HCT116 (cell line): ENCODE measurements around the gene RTL1. TPM values are rescaled to one million over a fixed set of nuclear protein-coding genes. Genes with fewer than 3 reads are reported as not detected.

Experiments
- ATAC-seq: fragments of 200-7000 bp; cut with Tn5 transposase; 2 replicates; pipeline ENCODE4 v1.9.1; 2020; ENCODE audit warnings: mild to moderate bottlenecking, moderate library complexity
- BruUV-seq: library from RNA; stranded (reverse); fragments of 400-500 nt; replicated peaks from 2 replicates; lab custom pipeline; 2021; lab: Mats Ljungman, UMichigan
- CTCF ChIA-PET: fragments of 300-600 bp; sonication (Branson Sonifier 250); formaldehyde crosslinking; loops from one replicate; lab custom pipeline; 2021; ENCODE audit warnings: antibody characterized with exemption; lab: Charles Lee
- POLR2A ChIA-PET: fragments of 300-600, 350-600 bp; sonication (Branson Sonifier 250); formaldehyde crosslinking; loops from one replicate; lab custom pipeline; 2021; ENCODE audit warnings: antibody characterized with exemption; lab: Charles Lee
- RAD21 ChIA-PET, 2 experiments: fragments of 300-600 bp; sonication (Branson Sonifier 250); formaldehyde crosslinking; loops; one replicate each; lab custom pipeline; 2023; ENCODE audit warnings: low total read pairs in 2 of 2; ENCODE audit not compliant: uncharacterized antibody in 2 of 2, unreplicated experiment in 2 of 2, low non-redundant PET in 1 of 2; lab: Charles Lee
- DNase-seq: peaks from one replicate; pipeline ENCODE4 v3.0.0-alpha.2; 2010; ENCODE audit warnings: low read depth, low spot score
- H2AFZ ChIP-seq: fragments of 200-600 bp; shearing (Covaris generic), sonication (generic); 2 replicates; pipeline ENCODE4 v1.6.1; 2017; ENCODE audit warnings: low read depth, mixed run types, mixed read lengths, antibody characterized with exemption, low read length; ENCODE audit not compliant: poor library complexity, severe bottlenecking
- H3K27ac ChIP-seq: 2 replicates; pipeline ENCODE4 v1.5.1; 2012; ENCODE audit warnings: low read depth, low read length
- H3K27me3 ChIP-seq: fragments of 200-600 bp; sonication (generic); 2 replicates; pipeline ENCODE4 v1.6.1; 2016; ENCODE audit warnings: mixed run types, low read length, mixed read lengths; ENCODE audit not compliant: insufficient read depth
- H3K36me3 ChIP-seq, 2 experiments: fragments of 200-500 bp in 1 of 2; fragments of 200-600 bp in 1 of 2; sonication (Bioruptor generic) in 1 of 2; sonication (generic) in 1 of 2; 2 replicates each; pipeline versions ENCODE4 v1.5.1 to v1.6.1; 2014 to 2016; ENCODE audit warnings: low read length in 2 of 2, inconsistent platforms in 1 of 2, mixed read lengths in 1 of 2, mixed run types in 1 of 2; ENCODE audit not compliant: insufficient read depth in 2 of 2, control insufficient read depth in 1 of 2
- H3K4me1 ChIP-seq, 2 experiments: fragments of 200-600 bp in 1 of 2; sonication (generic) in 1 of 2; 2 replicates each; pipeline versions ENCODE4 v1.5.1 to v1.6.1; 2012 to 2017; ENCODE audit warnings: low read length in 2 of 2, inconsistent platforms in 1 of 2, mild to moderate bottlenecking in 1 of 2, mixed read lengths in 1 of 2, mixed run types in 1 of 2, moderate library complexity in 1 of 2; ENCODE audit not compliant: insufficient read depth in 2 of 2, control insufficient read depth in 1 of 2
- H3K4me2 ChIP-seq: fragments of 200-600 bp; sonication (generic); 2 replicates; pipeline ENCODE4 v1.6.1; 2017; ENCODE audit warnings: mixed run types, low read length, mixed read lengths
- H3K4me3 ChIP-seq, 2 experiments: fragments of 200-600 bp in 1 of 2; sonication (generic) in 1 of 2; replicated peaks in 1 of 2; 2 replicates each; pipeline ENCODE4 v1.5.1; 2011 to 2016; ENCODE audit warnings: low read length in 2 of 2, control low read depth in 1 of 2, low read depth in 1 of 2, mild to moderate bottlenecking in 1 of 2, mixed read lengths in 1 of 2, mixed run types in 1 of 2
- H3K79me2 ChIP-seq: fragments of 200-600 bp; sonication (generic); 2 replicates; pipeline ENCODE4 v1.6.1; 2017; ENCODE audit warnings: mild to moderate bottlenecking, mixed run types, low read length, moderate library complexity, mixed read lengths; ENCODE audit not compliant: insufficient read depth
- H3K9ac ChIP-seq: fragments of 200-600 bp; sonication (generic); 2 replicates; pipeline ENCODE4 v1.6.1; 2016; ENCODE audit warnings: low read length, mixed read lengths
- H3K9me2 ChIP-seq: fragments of 200-600 bp; sonication (generic), shearing (Covaris generic); 2 replicates; pipeline ENCODE4 v1.6.1; 2017; ENCODE audit warnings: mixed run types, mild to moderate bottlenecking, moderate library complexity; ENCODE audit not compliant: insufficient read depth
- H3K9me3 ChIP-seq, 2 experiments: fragments of 200-500 bp in 1 of 2; fragments of 200-600 bp in 1 of 2; sonication (Bioruptor generic) in 1 of 2; sonication (generic) in 1 of 2; 2 replicates each; pipeline ENCODE4 v1.6.1; 2014 to 2017; ENCODE audit warnings: low read length in 2 of 2, mixed read lengths in 2 of 2, inconsistent platforms in 1 of 2, low read depth in 1 of 2, mild to moderate bottlenecking in 1 of 2, mixed run types in 1 of 2, moderate library complexity in 1 of 2; ENCODE audit not compliant: control insufficient read depth in 1 of 2, insufficient read depth in 1 of 2
- H4K20me1 ChIP-seq: fragments of 200-600 bp; sonication (generic), shearing (Covaris generic); 2 replicates; pipeline ENCODE4 v1.6.1; 2017; ENCODE audit warnings: mixed run types, mild to moderate bottlenecking, moderate library complexity; ENCODE audit not compliant: insufficient read depth
- CEBPB ChIP-seq: IDR thresholded peaks from 2 replicates; pipeline ENCODE4 v1.6.1; 2012; ENCODE audit warnings: low read depth
- EGR1 ChIP-seq: IDR thresholded peaks from 2 replicates; pipeline ENCODE4 v1.6.1; 2012; ENCODE audit warnings: low read depth
- EZH2phosphoT487 ChIP-seq: fragments of 200-600 bp; IDR thresholded peaks from 2 replicates; pipeline ENCODE4 v1.6.1; 2018; ENCODE audit warnings: antibody characterized with exemption, borderline replicate concordance
- MAX ChIP-seq: IDR thresholded peaks from 2 replicates; pipeline ENCODE4 v1.6.1; 2012
- POLR2AphosphoS5 ChIP-seq: IDR thresholded peaks from 2 replicates; pipeline ENCODE4 v1.6.1; 2011; ENCODE audit warnings: mild to moderate bottlenecking, low read depth, low read length, moderate library complexity
- REST ChIP-seq: IDR thresholded peaks from 2 replicates; pipeline ENCODE4 v1.6.1; 2012; ENCODE audit warnings: low read depth
- TCF7L2 ChIP-seq: IDR thresholded peaks from 2 replicates; pipeline ENCODE4 v1.7.0; 2011; ENCODE audit warnings: borderline replicate concordance, inconsistent platforms; ENCODE audit not compliant: insufficient read depth, insufficient read length; ENCODE audit errors: extremely low read depth
- ZBTB33 ChIP-seq: IDR thresholded peaks from 2 replicates; pipeline ENCODE4 v1.6.1; 2011; ENCODE audit warnings: mild to moderate bottlenecking, low read length, moderate library complexity; ENCODE audit not compliant: insufficient replicate concordance; ENCODE audit errors: extremely low read depth
- ZFX ChIP-seq: fragments of 450-650 bp; IDR thresholded peaks from 2 replicates; pipeline ENCODE4 v1.6.1; 2017
- intact Hi-C: fragments of 100-400 bp; cut with micrococcal nuclease; formaldehyde crosslinking; loops from 2 replicates; pipeline ENCODE4 v1.10.0; 2022
- total RNA-seq: library from RNA; stranded (reverse); gene quantifications from one replicate; pipeline ENCODE4 v1.2.1, GENCODE V29; 2021; ENCODE audit not compliant: unreplicated experiment

The RTL1 gene
- total RNA-seq, 1 experiment from 2014 or later: not detected

GRCh38 chr14:100898935-100899883 lies 4.3 kb downstream of the RTL1 start:
- Histone ChIP-seq H3K4me2 (no peak overlapping the region), H4K20me1 (no peaks in the 10 kb centered on the region), H3K9me2 (no peaks in the 10 kb centered on the region), H3K36me3 (no peaks in the 10 kb centered on the region), H3K9ac (no peak overlapping the region), H3K4me3 (no peak overlapping the region), H3K27ac (no peak overlapping the region), H2AFZ (no peak overlapping the region), H3K4me1 (peaks cover 0 to 7% of the 10 kb centered on the region in 2 experiments; a peak in 1 of 4 replicates), H3K27me3 (no peaks in the 10 kb centered on the region), H3K9me3 (no peaks in the 10 kb centered on the region), H3K79me2 (no peaks in the 10 kb centered on the region)
- TF ChIP-seq REST: no peak
- no peak for TF ChIP-seq POLR2AphosphoS5
- TF ChIP-seq CEBPB: no peak
- no peak for TF ChIP-seq EGR1
- TF ChIP-seq EZH2phosphoT487: no peak
- TF ChIP-seq MAX: no peak
- TF ChIP-seq ZBTB33: no peak
- TF ChIP-seq ZFX: no peak
- no peak for TF ChIP-seq TCF7L2
- CTCF ChIA-PET: interaction anchor here (0.6 to 2.7 kb wide), 8 partner anchors 9 to 516 kb away, joined by 3 to 14 read pairs (median 4); no protein-coding TSS in a partner anchor
- no peak for ATAC-seq
- POLR2A ChIA-PET: no interaction called here
- DNase-seq: no peak
- RAD21 ChIA-PET: interaction anchor here in 1 of 2 experiments (0.8 kb wide), 1 partner anchor 48 kb away, joined by 3 read pairs; no protein-coding TSS in a partner anchor
- BruUV-seq: no TSS peak
- intact Hi-C loops: no loop called here
